Stimulated activated CD4-positive, alpha-beta T cell treated with anti-CD3 and anti-CD28 coated beads, Interleukin-1b, Interleukin-23, amount 100 ng/mL, for 4 hours (primary cell): Measurements from ENCODE around the gene CLN3.
"Not testable (repeated sequence)": the region's sequence is repeated elsewhere in the genome, so short reads cannot be mapped to it uniquely, and the experiment has no call there.

Experiments
- DNase-seq, 2 donors: peaks; one replicate each; pipeline ENCODE4 v3.0.0-alpha.2; 2020; ENCODE audit warnings: low read depth in 2 of 2

The CLN3 gene

DNA sequence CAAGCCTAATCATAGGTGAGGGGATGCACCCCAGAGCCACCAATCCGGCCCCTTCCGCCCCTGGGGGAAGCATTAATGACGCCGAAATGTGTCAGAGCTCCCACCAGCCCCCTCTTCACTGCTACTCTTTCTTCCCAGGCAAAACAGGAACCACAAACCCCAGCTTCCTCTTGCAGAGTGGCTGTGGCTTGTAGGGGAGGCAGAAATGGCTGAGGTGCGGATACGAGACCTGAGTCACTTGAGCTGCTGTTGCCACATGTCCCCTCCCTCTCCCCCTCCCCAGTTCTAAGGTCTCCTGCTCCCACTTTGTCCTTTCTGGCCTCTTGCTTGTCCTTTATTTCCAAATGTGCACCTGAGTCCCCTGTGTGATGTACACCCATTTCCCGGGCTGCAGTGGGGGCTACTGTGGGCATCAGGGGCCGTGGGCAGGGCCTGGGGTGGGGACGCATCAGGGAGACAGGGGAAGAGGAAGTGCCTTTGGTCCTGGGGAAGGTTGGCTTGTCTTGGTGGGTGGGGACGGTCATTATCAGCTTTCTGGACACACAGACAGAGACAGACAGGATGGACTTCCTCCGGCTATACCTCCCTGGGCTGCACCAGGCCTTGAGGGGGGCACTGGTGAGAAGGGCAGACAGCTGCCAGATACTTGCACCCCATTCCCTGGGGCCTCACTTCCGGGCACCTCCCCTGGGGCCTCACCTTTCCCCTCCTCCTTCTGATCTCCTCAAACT is 2.4 kb upstream of the CLN3 start, which contains the start of gene APOBR:
Gene APOBR (plus strand): TSS at position 523 of the 731 bp plus-strand sequence. CDS start 39 bp downstream, at position 562.
- peak; percentile 61 to 73 for DNase-seq

DNA sequence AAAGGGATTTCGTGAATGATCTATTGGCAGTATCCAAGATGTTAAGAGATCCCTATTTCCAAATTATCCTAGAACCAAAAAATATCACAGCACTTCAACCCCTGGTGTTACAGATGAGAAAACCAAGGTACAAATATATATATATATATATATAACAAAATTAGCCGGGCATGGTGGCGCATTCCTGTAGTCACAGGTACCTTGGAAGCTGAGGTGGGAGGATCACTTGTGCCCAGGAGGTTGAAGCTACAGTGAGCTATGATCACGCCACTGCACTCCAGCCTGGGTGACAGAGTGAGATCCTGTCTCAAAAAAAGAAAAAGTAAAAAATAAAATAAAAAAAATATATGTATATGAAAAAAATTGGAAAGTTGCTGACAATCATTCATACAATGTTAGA is 637 bp upstream of the CLN3 start:
- DNase-seq, result no peak

DNA sequence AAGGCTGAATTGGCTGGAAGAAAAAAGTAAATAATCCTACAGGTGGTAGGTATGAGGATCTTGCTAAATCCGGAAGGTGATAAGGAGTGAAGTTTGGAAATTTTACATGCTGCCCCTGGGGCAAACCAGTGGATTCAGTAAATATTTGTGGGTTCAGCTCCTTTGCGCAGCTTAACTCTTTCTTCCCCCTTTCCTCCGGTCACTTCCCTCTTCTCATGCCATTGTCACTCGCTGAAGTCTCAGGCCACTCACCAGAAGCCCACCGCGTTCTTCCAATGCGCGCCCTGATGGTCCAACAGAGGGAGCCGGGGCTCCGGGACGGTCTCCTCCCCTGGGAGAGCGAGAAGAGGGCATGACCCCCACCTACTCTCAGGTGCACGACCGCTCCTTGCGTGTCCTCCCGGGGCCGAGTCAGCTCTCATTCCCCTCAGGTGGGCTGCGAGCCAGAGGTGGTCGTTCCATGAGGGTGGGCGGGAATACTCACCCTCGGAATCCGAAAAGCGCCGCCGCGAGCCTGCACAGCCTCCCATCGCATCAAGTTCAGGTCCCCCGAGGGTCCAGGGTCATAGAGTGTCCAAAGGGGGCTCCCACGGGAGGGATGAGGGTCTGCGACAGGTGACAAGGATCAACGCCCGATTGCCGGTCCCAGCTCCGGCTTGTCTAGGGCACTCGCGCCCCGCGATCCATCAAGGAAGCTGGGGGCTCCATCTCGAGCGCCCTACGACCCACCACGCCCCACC is 474 bp downstream of the CLN3 start:
- no peak for DNase-seq

DNA sequence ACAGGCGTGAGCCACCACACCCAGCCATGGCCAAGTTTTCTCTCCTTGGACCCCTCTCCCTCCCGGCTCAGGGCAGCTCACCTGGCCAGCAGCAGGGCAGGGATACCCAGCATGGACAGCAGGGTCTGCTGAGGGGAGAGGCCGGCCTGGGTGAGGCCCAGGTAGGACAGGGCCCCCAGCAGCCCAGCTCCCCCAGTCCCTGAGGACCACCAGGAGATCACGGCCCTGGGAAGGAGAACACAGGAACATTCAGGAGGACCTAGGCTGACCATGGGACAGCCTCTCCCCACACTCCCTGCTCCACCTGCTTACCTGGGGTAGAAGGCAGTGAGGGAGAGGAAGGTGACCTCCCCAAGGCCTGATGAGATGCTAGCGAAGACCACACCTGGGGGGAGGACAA is 5.6 kb downstream of the CLN3 start:
- DNase-seq, result no peak

DNA sequence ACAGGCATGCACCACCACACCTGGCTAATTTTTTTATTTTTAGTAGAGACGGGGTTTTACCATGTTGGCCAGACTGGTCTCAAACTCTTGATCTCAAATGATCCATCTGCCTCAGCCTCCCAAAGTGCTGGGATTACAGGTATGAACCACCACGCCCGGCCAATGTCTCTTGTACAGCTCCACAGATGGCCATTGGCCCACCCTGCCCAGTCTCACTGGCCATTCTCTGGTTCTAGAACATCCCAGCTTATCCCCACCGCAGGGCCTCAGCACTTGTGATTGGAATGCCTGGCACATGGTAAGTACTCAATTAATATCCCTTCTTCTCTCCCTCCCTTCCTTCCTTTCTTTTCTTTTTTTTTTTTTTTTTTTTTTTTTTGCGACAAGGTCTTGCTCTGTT is 8.5 kb downstream of the CLN3 start:
- DNase-seq, result not testable (repeated sequence)

DNA sequence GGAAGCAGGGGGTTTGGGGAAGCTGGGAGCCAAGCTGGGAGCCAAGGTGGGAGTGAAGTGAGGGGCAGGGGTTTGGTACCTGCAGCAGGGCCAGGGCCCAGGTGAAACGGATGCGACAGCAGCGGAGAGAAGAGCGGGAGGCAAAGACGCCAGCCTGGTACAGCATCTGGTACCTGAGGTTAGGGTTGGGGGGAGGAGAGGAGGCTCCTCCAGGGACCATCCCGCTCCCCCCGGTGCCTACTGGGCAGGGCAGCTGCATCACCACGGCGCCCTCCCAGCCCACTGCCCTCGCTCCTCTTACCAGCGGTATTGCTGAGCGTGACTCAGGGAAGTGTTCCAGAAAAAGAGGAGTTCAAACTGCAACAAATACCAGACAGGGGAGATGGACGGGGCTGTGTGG is 9.8 kb downstream of the CLN3 start:
- no peak for DNase-seq

DNA sequence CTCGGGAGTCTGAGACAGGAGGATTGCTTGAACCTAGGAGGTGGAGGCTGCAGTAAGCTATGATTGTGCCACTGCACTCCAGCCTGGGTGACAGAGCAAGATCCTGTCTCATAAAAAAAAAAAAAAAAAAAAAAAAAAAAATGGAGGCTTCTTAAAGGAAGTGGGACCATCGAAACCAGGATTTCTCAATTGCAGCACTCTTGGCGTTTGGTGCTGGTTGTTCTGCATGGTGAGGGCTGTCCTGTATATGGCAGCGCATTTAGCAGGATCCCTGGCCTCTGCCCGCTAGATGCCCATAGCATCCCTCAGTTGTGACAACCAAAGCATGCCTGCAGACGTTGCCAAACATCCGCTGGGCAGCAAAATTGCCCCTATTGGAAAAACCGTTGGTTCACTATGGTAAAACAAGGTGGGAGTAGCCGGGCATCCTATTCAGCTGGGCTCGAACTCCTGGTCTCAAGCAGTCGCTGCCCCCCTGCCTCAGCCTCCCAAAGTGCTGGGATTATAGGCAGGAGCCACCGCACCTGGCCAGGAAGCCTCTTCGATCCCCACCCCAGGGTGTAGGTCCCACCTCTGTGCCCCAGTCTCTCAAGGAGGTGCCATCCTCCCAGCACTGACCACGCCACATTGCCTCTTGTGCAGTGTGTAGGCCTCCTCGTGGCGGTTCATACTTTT is 13.2 kb downstream of the CLN3 start:
- DNase-seq, result no peak

DNA sequence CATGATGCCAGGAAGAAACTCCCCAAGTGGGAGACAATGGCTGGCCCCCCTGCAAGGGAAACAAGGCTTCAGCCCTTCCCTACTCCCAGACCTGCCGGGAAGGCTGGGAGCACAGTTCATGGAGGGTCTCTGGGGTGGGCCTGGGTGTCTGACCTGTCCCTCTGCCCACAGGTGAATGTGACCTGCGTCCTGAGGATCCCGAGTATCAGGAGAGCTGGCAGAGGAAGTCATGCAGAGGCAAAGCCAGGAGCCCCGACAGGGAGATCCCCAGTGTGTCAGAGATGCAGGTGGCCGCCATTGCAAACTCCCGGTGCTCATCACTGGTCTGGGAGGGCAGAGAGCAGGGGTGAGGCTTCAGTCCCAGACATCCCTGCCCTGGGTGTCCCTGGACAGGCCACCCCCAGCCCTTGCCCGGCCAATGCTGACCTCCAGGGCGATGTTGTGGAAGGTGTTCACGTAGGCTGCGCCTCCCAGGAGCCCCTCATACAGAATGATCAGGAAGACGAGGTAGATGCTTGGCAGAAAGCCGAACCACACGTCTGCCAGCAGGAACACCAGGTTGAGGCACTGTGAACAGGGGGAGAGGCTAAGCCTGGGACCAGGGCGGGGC is 14.5 kb downstream of the CLN3 start:
- DNase-seq, result no peak

DNA sequence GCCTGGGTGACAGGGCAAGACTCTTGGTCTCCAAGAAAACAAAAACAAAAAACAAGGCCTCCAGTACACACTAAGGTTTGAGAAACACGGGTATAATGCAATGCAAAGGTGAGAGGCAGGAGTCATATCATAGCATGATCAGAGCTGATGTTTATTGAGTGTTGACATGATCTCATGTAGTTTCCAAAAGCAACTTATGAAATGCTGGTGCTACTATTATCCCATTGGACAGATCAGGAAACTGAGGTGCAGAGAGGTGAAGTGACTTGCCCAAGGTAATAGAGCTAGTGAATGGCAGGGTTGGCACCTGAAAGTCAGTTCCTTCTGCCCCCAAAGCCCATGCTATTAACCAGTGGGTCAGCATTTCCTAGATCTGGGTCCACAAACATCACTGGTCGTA is 16.7 kb downstream of the CLN3 start:
- DNase-seq, result no peak

DNA sequence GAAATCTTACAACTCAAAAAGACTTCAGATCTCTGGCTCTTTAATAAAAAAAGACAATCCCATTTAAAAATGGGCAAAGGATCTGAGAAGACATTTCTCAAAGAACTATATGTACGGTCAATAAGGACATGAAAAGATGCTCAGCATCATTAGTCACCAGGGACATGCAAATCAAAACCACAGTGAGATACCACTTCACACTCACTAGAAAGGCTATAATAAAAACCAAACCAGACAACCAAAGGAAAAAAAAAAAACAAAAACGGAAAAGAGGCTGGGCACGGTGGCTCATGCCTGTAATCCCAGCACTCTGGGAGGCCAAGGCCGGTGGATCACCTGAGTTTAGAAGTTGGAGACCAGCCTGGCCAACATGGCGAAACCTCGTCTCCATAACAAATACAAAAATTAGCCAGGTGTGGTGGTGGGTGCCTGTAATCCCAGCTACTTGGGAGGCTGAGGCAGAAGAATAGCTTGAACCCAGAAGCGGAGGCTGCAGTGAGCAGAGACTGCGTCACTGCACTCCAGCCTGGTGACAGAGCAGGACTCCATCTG is 18.1 kb downstream of the CLN3 start:
- no peak for DNase-seq

DNA sequence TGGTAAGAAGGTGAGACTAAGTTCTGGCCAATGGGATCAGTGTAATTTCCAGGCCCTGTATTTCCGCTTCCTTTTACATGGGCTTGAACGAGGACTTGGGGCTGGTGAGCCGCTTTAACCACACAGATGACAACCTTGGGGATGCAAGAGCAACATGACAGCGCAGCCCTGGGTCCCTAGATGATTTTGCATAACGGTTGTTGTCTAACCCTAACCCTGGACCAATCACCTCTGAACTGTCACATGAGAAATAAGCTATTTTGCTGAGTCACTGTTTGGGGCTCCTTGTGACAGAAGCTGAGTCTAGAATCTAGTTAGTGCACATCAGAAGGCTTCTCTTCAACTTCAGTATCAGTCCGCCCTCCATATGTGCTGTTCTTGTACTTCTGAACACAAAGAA is 44.8 kb downstream of the CLN3 start:
- not testable (repeated sequence) for DNase-seq

DNA sequence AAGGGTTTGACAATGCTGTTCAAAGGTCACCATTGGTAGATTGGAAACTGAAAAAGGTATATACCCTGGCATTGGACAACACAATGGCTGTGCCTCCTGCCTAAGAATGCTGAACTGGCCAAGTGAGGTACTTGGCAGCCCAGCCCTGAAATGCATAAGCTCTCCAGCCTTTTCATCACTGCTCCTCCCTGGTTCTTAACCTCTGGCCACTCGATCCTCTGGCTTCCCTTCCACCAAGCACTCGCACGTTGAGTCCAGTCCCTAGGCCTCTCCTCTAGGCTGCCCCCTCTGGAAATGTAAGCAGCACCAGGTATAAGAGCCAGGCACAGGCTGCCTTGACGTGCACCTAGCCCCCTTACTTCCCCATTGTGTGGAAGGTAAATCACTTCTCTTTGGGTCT is 45.5 kb downstream of the CLN3 start:
- DNase-seq, result not testable (repeated sequence)

DNA sequence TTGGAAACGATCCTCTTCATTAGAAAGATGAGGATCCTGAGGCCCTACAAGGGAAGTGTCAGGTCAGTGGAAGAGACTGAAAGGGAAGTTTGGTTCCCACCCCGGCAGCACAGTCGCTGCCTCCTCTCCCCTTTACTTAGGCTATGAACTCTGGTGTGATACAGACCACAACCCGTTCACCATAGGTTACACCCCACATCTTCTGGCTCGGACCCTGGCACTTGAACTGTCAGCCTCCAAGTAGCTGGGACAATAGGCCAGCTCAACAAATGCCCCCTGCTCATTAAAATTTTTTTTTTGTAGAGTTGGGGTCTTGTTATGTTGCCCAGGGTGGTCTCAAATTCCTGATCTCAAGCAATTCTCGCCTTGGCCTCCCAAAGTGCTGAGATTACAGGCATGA is 47.9 kb downstream of the CLN3 start:
- not testable (repeated sequence) for DNase-seq

DNA sequence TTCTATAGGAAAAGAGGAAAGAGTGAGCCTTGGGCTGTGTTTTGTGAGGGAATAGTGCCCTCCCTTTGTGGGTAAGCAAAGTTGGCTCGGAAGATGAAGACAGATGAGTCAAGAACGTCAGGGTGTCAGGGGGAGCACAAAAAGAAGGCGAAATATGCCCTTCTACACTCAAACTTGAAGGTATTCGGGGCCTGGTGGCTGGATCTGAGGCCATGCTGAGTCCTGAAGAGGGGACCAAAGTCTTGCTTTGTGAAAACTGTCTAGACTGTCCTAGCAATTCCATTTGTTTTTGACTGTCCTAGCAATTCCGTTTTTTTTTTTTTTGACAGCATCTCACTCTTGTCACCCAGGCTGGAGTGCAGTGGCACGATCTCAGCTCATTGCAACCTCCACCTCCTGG is 53.0 kb downstream of the CLN3 start:
- not testable (repeated sequence) for DNase-seq

DNA sequence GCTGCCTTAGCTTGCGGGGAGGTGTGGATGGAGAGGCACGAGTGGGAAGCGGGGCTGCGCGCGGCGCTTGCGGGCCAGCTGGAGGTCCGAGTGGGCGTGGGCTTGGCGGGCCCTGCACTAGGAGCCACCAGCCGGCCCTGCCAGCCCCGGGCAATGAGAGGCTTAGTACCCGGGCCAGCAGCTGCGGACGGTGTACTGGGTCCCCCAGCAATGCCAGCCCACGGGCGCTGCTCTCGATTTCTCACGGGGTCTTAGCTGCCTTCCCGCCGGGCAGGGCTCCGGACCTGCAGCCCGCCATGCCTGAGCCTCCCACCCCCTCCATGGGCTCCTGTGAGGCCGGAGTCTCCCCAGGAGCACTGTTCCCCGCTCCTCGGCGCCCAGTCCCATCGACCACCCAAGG is 56.5 kb downstream of the CLN3 start:
- not testable (repeated sequence) for DNase-seq
